ENCODE measurements around the gene PLCH1. TPM values are rescaled to one million over a fixed set of nuclear protein-coding genes. Genes with fewer than 3 reads are reported as not detected.

The PLCH1 gene
- polyA plus RNA-seq, 1 donor (not counting 4 experiments of a cell fraction or from before 2014, with no cell fraction given) = 0.05 TPM

GRCh38 chr3:155354658-155355057, 390.2 kb downstream of the PLCH1 start:
- no peaks in the 10 kb centered on the region for H3K9me1 ChIP-seq (ENCODE audit: control insufficient read depth, extremely low read depth, insufficient read depth, low read length)
- no peak overlapping the region for H3K9ac ChIP-seq (ENCODE audit: control insufficient read depth, extremely low read depth, insufficient read depth, low read length)
- dilution Hi-C loops (cut with MboI; ENCODE audit: extremely low pct_ligation_motif_present, low sequenced_read_pairs) = no loop called here
- DNase-seq (ENCODE audit: low read depth, low spot score) = no peak
- no peak for FAIRE-seq
- no peaks in the 10 kb centered on the region for H3K9me3 ChIP-seq (ENCODE audit: control insufficient read depth, low read depth, low read length)
- H3K4me3 ChIP-seq (ENCODE audit: control insufficient read depth in 2 of 3, extremely low read depth in 1 of 3, insufficient read depth in 2 of 3, low read depth in 1 of 3, low read length in 3 of 3) = no peak overlapping the region
- H3K27me3 ChIP-seq (ENCODE audit: control insufficient read depth, extremely low read depth, insufficient read depth, low read length) = no peaks in the 10 kb centered on the region
- no peak overlapping the region for H3K27ac ChIP-seq (ENCODE audit: control insufficient read depth, insufficient read depth, low read length)
- no peaks in the 10 kb centered on the region for H4K20me1 ChIP-seq (ENCODE audit: control insufficient read depth, extremely low read depth, insufficient read depth, low read length)
- H3K79me2 ChIP-seq (ENCODE audit: control insufficient read depth, insufficient read depth, low read length) = no peaks in the 10 kb centered on the region
- no peak overlapping the region for H3K4me2 ChIP-seq (ENCODE audit: control insufficient read depth, extremely low read depth, insufficient read depth, low read depth, low read length)
- H3K4me1 ChIP-seq (ENCODE audit: control insufficient read depth, extremely low read depth, insufficient read depth, low read length) = no peaks in the 10 kb centered on the region
- TF ChIP-seq CTCF (optimal IDR thresholded peaks at IDR 0.05 in 1 of 3, IDR thresholded peaks at IDR 0.05 in 1 of 3, conservative IDR thresholded peaks at IDR 0.05 in 1 of 3; ENCODE audit: extremely low read depth in 1 of 3, insufficient read depth in 2 of 3, low read length in 3 of 3) (no peak), EZH2 (IDR thresholded peaks at IDR 0.05; ENCODE audit: low read length) (no peak)
- no peaks in the 10 kb centered on the region for H3K36me3 ChIP-seq (ENCODE audit: control insufficient read depth in 2 of 2, extremely low read depth in 1 of 2, insufficient read depth in 2 of 2, low read length in 2 of 2)
- H2AFZ ChIP-seq (ENCODE audit: control insufficient read depth, low read length) = no peak overlapping the region

GRCh38 chr3:155352900-155353490, 391.9 kb downstream of the PLCH1 start:
- no peak overlapping the region for H3K4me3 ChIP-seq (ENCODE audit: control insufficient read depth in 2 of 3, extremely low read depth in 1 of 3, insufficient read depth in 2 of 3, low read depth in 1 of 3, low read length in 3 of 3)
- no peaks in the 10 kb centered on the region for H4K20me1 ChIP-seq (ENCODE audit: control insufficient read depth, extremely low read depth, insufficient read depth, low read length)
- no peaks in the 10 kb centered on the region for H3K79me2 ChIP-seq (ENCODE audit: control insufficient read depth, insufficient read depth, low read length)
- H3K9ac ChIP-seq (ENCODE audit: control insufficient read depth, extremely low read depth, insufficient read depth, low read length) = no peak overlapping the region
- H3K4me2 ChIP-seq (ENCODE audit: control insufficient read depth, extremely low read depth, insufficient read depth, low read depth, low read length) = no peak overlapping the region
- H3K27me3 ChIP-seq (ENCODE audit: control insufficient read depth, extremely low read depth, insufficient read depth, low read length) = no peaks in the 10 kb centered on the region
- no peaks in the 10 kb centered on the region for H3K9me3 ChIP-seq (ENCODE audit: control insufficient read depth, low read depth, low read length)
- dilution Hi-C loops (cut with MboI; ENCODE audit: extremely low pct_ligation_motif_present, low sequenced_read_pairs) = no loop called here
- H3K9me1 ChIP-seq (ENCODE audit: control insufficient read depth, extremely low read depth, insufficient read depth, low read length) = no peaks in the 10 kb centered on the region
- FAIRE-seq (no peak), DNase-seq (ENCODE audit: low read depth, low spot score) (no peak)
- TF ChIP-seq EZH2 (IDR thresholded peaks at IDR 0.05; ENCODE audit: low read length) (no peak), CTCF (optimal IDR thresholded peaks at IDR 0.05 in 1 of 3, IDR thresholded peaks at IDR 0.05 in 1 of 3, conservative IDR thresholded peaks at IDR 0.05 in 1 of 3; ENCODE audit: extremely low read depth in 1 of 3, insufficient read depth in 2 of 3, low read length in 3 of 3) (peak in 2 of 3 experiments; percentile 23 to 51)
- H3K36me3 ChIP-seq (ENCODE audit: control insufficient read depth in 2 of 2, extremely low read depth in 1 of 2, insufficient read depth in 2 of 2, low read length in 2 of 2) = no peaks in the 10 kb centered on the region
- no peaks in the 10 kb centered on the region for H3K4me1 ChIP-seq (ENCODE audit: control insufficient read depth, extremely low read depth, insufficient read depth, low read length)
- H2AFZ ChIP-seq (ENCODE audit: control insufficient read depth, low read length) = no peak overlapping the region
- H3K27ac ChIP-seq (ENCODE audit: control insufficient read depth, insufficient read depth, low read length) = no peak overlapping the region
